HEK293 (cell line): ENCODE data around the gene MOB1B.
A peak's percentile ranks its signal among the peaks of the same experiment; 100 is the strongest.

Source experiments
- CTCF ChIA-PET: fragments of 350-600 bp; formaldehyde crosslinking; extraction: SDS; loops from one replicate; lab custom pipeline; 2021; ENCODE audit warnings: antibody characterized with exemption; lab: Yijun Ruan, JAX
- POLR2A ChIA-PET: fragments of 300-600 bp; formaldehyde crosslinking; extraction: SDS; loops from one replicate; lab custom pipeline; 2020; ENCODE audit warnings: antibody characterized with exemption, inconsistent platforms; lab: Yijun Ruan, JAX
- H3K27ac ChIP-seq: fragments of 200-500 bp; sonication (Bioruptor generic); 2 replicates; pipeline ENCODE4 v1.5.1; 2014; ENCODE audit warnings: low read depth, low read length, control low read depth, inconsistent platforms; ENCODE audit errors: extremely low read depth
- H3K36me3 ChIP-seq, 2 experiments: fragments of 200-500 bp in 1 of 2; sonication (Bioruptor generic) in 1 of 2; 1 replicate in 1 of 2; 2 replicates in 1 of 2; pipeline ENCODE4 v1.5.1; 2014 to 2017; ENCODE audit warnings: inconsistent platforms in 2 of 2, low read length in 2 of 2; ENCODE audit not compliant: control insufficient read depth in 2 of 2, insufficient read depth in 1 of 2
- H3K4me1 ChIP-seq: fragments of 200-500 bp; sonication (Bioruptor generic); 2 replicates; pipeline ENCODE4 v1.5.1; 2014; ENCODE audit warnings: mild to moderate bottlenecking, low read length, inconsistent platforms; ENCODE audit not compliant: control insufficient read depth, insufficient read depth
- H3K4me3 ChIP-seq: 2 replicates; pipeline ENCODE4 v1.5.1; 2011; ENCODE audit warnings: low read depth, mild to moderate bottlenecking, control low read depth, low read length, moderate library complexity
- H3K9me3 ChIP-seq: fragments of 200-500 bp; sonication (Bioruptor generic); 2 replicates; pipeline ENCODE4 v1.5.1; 2014; ENCODE audit warnings: low read depth, low read length, inconsistent platforms; ENCODE audit not compliant: control insufficient read depth, insufficient read depth
- KLF10 ChIP-seq: fragments of 450-650 bp; IDR thresholded peaks from 2 replicates; pipeline ENCODE4 v1.5.1; 2018; ENCODE audit warnings: missing biosample characterization, mild to moderate bottlenecking, missing genetic modification characterization
- MZF1 ChIP-seq: fragments of 450-650 bp; formaldehyde crosslinking; IDR thresholded peaks from 2 replicates; pipeline ENCODE4 v1.5.1; 2017; ENCODE audit warnings: missing biosample characterization, missing genetic modification characterization, borderline replicate concordance
- SCRT2 ChIP-seq: fragments of 450-650 bp; formaldehyde crosslinking; IDR thresholded peaks from 2 replicates; pipeline ENCODE4 v1.5.1; 2016; ENCODE audit warnings: missing biosample characterization, missing genetic modification characterization
- SETDB1 ChIP-seq: IDR thresholded peaks from one replicate; pipeline ENCODE4 v1.6.1; 2017; ENCODE audit warnings: mild to moderate bottlenecking, low read length, moderate library complexity, mixed read lengths; ENCODE audit not compliant: insufficient read length
- ZNF248 ChIP-seq: fragments of 450-650 bp; formaldehyde crosslinking; IDR thresholded peaks from 2 replicates; pipeline ENCODE4 v1.5.1; 2017; ENCODE audit warnings: missing biosample characterization, missing genetic modification characterization
- ZNF274 ChIP-seq, 2 experiments: fragments of 200-500 bp in 1 of 2; fragments of 450-650 bp in 1 of 2; sonication (Bioruptor generic) in 1 of 2; formaldehyde crosslinking in 1 of 2; IDR thresholded peaks; 2 replicates each; pipeline versions ENCODE4 v1.5.1 to v1.6.1; 2014 to 2016; ENCODE audit warnings: borderline replicate concordance in 1 of 2, inconsistent platforms in 1 of 2, low read length in 1 of 2, missing biosample characterization in 1 of 2, missing genetic modification characterization in 1 of 2
- ZNF324 ChIP-seq: fragments of 450-650 bp; formaldehyde crosslinking; IDR thresholded peaks from 2 replicates; pipeline ENCODE4 v1.5.1; 2016; ENCODE audit warnings: missing biosample characterization, missing genetic modification characterization
- ZNF354C ChIP-seq: fragments of 450-650 bp; formaldehyde crosslinking; IDR thresholded peaks from 2 replicates; pipeline ENCODE4 v1.5.1; 2016; ENCODE audit warnings: missing biosample characterization, missing genetic modification characterization, low read depth, borderline replicate concordance
- ZNF548 ChIP-seq: fragments of 450-650 bp; formaldehyde crosslinking; IDR thresholded peaks from 2 replicates; pipeline ENCODE4 v1.5.1; 2016; ENCODE audit warnings: missing biosample characterization, missing genetic modification characterization
- ZNF561 ChIP-seq: fragments of 450-650 bp; IDR thresholded peaks from 2 replicates; pipeline ENCODE4 v1.5.1; 2018; ENCODE audit warnings: missing biosample characterization, missing genetic modification characterization, borderline replicate concordance
- ZNF626 ChIP-seq: fragments of 450-650 bp; sonication (Bioruptor Pico); formaldehyde crosslinking; IDR thresholded peaks from 2 replicates; pipeline ENCODE4 v1.5.1; 2018; ENCODE audit warnings: missing biosample characterization, missing genetic modification characterization, inconsistent platforms
- ZNF654 ChIP-seq: fragments of 450-650 bp; formaldehyde crosslinking; IDR thresholded peaks from 2 replicates; pipeline ENCODE4 v1.5.1; 2016; ENCODE audit warnings: low read depth, missing biosample characterization, missing genetic modification characterization
- ZSCAN4 ChIP-seq: fragments of 450-650 bp; formaldehyde crosslinking; IDR thresholded peaks from 2 replicates; pipeline ENCODE4 v1.5.1; 2017; ENCODE audit warnings: missing biosample characterization, missing genetic modification characterization
- TF ChIP-seq, protein P1 (sequence below): fragments of 450-650 bp; formaldehyde crosslinking; IDR thresholded peaks from 2 replicates; pipeline ENCODE4 v1.5.1; 2016; ENCODE audit warnings: missing biosample characterization, missing genetic modification characterization
- TF ChIP-seq, protein P2 (sequence below): fragments of 450-650 bp; formaldehyde crosslinking; IDR thresholded peaks from 2 replicates; pipeline ENCODE4 v1.5.1; 2017; ENCODE audit warnings: missing biosample characterization, missing genetic modification characterization
- TF ChIP-seq, protein P3 (sequence below): fragments of 450-650 bp; formaldehyde crosslinking; IDR thresholded peaks from 2 replicates; pipeline ENCODE4 v1.5.1; 2016; ENCODE audit warnings: missing biosample characterization, missing genetic modification characterization

MOB1B gene

GRCh38 chr4:70930530-70931256, 28.5 kb downstream of the MOB1B start:
- Histone ChIP-seq H3K4me1 (peaks cover 7% of the 10 kb centered on the region; the same call in 1 of the 2 replicates), H3K27ac (no peak overlapping the region)
- CTCF ChIA-PET: no interaction called here

DNA sequence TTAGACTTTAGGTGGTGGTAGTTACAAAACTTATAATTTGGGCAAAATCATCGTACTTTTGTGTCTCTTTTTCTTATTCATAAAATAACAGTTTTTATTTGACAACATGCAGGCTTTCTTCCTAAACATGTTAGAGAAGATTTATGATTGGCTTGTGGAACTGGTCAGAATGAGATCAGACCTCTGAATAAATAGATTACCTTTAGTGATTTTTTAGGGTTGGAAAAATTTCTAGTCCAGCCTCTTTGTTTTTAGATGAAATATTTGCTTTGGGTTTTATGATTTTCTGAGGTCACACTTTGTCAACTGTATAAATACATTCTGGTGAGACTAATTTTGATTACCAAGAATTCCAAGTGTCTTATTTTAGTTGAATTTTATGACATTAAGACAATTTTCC, 29.2 kb downstream of the MOB1B start:
- CTCF ChIA-PET: interaction anchor here (0.5 kb wide), 1 partner anchor 19 kb away, joined by 4 read pairs; no protein-coding TSS in a partner anchor
- Histone ChIP-seq H3K36me3 (no peaks in the 10 kb centered on the region; a peak in 1 of 3 replicates), H3K4me3 (no peak overlapping the region), H3K27ac (no peak overlapping the region)
- TF ChIP-seq ZNF626 (tag by site-specific recombination) (no peak), ZNF248 (tag by site-specific recombination) (no peak), ZNF354C (tag by site-specific recombination) (no peak)
- TF ChIP-seq, protein P1, sequence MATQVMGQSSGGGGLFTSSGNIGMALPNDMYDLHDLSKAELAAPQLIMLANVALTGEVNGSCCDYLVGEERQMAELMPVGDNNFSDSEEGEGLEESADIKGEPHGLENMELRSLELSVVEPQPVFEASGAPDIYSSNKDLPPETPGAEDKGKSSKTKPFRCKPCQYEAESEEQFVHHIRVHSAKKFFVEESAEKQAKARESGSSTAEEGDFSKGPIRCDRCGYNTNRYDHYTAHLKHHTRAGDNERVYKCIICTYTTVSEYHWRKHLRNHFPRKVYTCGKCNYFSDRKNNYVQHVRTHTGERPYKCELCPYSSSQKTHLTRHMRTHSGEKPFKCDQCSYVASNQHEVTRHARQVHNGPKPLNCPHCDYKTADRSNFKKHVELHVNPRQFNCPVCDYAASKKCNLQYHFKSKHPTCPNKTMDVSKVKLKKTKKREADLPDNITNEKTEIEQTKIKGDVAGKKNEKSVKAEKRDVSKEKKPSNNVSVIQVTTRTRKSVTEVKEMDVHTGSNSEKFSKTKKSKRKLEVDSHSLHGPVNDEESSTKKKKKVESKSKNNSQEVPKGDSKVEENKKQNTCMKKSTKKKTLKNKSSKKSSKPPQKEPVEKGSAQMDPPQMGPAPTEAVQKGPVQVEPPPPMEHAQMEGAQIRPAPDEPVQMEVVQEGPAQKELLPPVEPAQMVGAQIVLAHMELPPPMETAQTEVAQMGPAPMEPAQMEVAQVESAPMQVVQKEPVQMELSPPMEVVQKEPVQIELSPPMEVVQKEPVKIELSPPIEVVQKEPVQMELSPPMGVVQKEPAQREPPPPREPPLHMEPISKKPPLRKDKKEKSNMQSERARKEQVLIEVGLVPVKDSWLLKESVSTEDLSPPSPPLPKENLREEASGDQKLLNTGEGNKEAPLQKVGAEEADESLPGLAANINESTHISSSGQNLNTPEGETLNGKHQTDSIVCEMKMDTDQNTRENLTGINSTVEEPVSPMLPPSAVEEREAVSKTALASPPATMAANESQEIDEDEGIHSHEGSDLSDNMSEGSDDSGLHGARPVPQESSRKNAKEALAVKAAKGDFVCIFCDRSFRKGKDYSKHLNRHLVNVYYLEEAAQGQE: no peak
- TF ChIP-seq, protein P2, sequence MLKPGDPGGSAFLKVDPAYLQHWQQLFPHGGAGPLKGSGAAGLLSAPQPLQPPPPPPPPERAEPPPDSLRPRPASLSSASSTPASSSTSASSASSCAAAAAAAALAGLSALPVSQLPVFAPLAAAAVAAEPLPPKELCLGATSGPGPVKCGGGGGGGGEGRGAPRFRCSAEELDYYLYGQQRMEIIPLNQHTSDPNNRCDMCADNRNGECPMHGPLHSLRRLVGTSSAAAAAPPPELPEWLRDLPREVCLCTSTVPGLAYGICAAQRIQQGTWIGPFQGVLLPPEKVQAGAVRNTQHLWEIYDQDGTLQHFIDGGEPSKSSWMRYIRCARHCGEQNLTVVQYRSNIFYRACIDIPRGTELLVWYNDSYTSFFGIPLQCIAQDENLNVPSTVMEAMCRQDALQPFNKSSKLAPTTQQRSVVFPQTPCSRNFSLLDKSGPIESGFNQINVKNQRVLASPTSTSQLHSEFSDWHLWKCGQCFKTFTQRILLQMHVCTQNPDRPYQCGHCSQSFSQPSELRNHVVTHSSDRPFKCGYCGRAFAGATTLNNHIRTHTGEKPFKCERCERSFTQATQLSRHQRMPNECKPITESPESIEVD (tag by site-specific recombination): peak; percentile 55; the same call in 1 of the 2 replicates
- TF ChIP-seq, protein P3, sequence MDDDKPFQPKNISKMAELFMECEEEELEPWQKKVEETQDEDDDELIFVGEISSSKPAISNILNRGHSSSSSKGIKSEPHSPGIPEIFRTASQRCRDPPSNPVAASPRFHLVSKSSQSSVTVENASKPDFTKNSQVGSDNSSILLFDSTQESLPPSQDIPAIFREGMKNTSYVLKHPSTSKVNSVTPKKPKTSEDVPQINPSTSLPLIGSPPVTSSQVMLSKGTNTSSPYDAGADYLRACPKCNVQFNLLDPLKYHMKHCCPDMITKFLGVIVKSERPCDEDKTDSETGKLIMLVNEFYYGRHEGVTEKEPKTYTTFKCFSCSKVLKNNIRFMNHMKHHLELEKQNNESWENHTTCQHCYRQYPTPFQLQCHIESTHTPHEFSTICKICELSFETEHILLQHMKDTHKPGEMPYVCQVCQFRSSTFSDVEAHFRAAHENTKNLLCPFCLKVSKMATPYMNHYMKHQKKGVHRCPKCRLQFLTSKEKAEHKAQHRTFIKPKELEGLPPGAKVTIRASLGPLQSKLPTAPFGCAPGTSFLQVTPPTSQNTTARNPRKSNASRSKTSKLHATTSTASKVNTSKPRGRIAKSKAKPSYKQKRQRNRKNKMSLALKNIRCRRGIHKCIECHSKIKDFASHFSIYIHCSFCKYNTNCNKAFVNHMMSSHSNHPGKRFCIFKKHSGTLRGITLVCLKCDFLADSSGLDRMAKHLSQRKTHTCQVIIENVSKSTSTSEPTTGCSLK: no peak
- TF ChIP-seq, all 188 proteins: peak for 1
- Histone ChIP-seq H3K9me3 (no peaks in the 10 kb centered on the region), H3K4me1 (peaks cover 7% of the 10 kb centered on the region; the same call in 1 of the 2 replicates)
- POLR2A ChIA-PET: interaction anchor here (0.6 kb wide), 1 partner anchor 57 kb away, joined by 3 read pairs; no protein-coding TSS in a partner anchor

More at GRCh38 chr4:70930530-70931256, 28.5 kb downstream of the MOB1B start:
- Histone ChIP-seq H3K9me3 (no peaks in the 10 kb centered on the region), H3K4me3 (no peak overlapping the region), H3K36me3 (no peaks in the 10 kb centered on the region; a peak in 1 of 3 replicates)
- no peak for TF ChIP-seq SCRT2 (tag by site-specific recombination)
- TF ChIP-seq, protein P2 (tag by site-specific recombination): 0 out of 2 replicates have a peak, but pooled peaks have one; percentile 14
- no peak for TF ChIP-seq MZF1 (tag by site-specific recombination)
- TF ChIP-seq, all 188 proteins: peak for 1
- POLR2A ChIA-PET: interaction anchor here (0.6 kb wide), 1 partner anchor 57 kb away, joined by 3 read pairs; no protein-coding TSS in a partner anchor

- TF ChIP-seq ZNF324 (tag by site-specific recombination) (no peak), ZNF548 (no peak), ZNF654 (tag by site-specific recombination) (no peak), ZNF561 (tag by site-specific recombination) (no peak), ZSCAN4 (tag by site-specific recombination) (no peak), SETDB1 (peak; percentile 23), ZNF274 (IDR thresholded peaks at IDR 0.05; ENCODE audit: low read length) (no peak), ZNF274 (tag by site-specific recombination; IDR thresholded peaks at IDR 0.05; ENCODE audit: borderline replicate concordance) (no peak), KLF10 (no peak)
- no peaks in the 10 kb centered on the region for H3K9me3 ChIP-seq
- peaks cover 4% of the 10 kb centered on the region; the same call in 1 of the 2 replicates for H3K4me1 ChIP-seq
- POLR2A ChIA-PET: no interaction called here
- no peak overlapping the region for H3K4me3 ChIP-seq
- no peaks in the 10 kb centered on the region; a peak in 1 of 3 replicates for H3K36me3 ChIP-seq
- H3K27ac ChIP-seq: no peak overlapping the region
- CTCF ChIA-PET: interaction anchor here (1.0 kb wide), 1 partner anchor 77 kb away, joined by 4 read pairs; no protein-coding TSS in a partner anchor
Observed at GRCh38 chr4:70932984-70933383, 30.8 kb downstream of the MOB1B start.
